Measurements from ENCODE around the gene UGDH. TPM values are rescaled to one million over a fixed set of nuclear protein-coding genes. Genes with fewer than 3 reads are reported as not detected.
"Not testable (repeated sequence)": the region's sequence is repeated elsewhere in the genome, so short reads cannot be mapped to it uniquely, and the experiment has no call there.

UGDH gene
- total RNA-seq: 10 to 100 TPM; 28.7 to 40.6 TPM
- long read RNA-seq, transcript UGDH-201 (12 exons, 3,216 nt): major isoform, 61 of 68 reads
- long read RNA-seq, partial matches to known transcripts: 2 of 68 reads
- long read RNA-seq, other reads (novel, unspliced or antisense): 4 of 68 reads

DNA sequence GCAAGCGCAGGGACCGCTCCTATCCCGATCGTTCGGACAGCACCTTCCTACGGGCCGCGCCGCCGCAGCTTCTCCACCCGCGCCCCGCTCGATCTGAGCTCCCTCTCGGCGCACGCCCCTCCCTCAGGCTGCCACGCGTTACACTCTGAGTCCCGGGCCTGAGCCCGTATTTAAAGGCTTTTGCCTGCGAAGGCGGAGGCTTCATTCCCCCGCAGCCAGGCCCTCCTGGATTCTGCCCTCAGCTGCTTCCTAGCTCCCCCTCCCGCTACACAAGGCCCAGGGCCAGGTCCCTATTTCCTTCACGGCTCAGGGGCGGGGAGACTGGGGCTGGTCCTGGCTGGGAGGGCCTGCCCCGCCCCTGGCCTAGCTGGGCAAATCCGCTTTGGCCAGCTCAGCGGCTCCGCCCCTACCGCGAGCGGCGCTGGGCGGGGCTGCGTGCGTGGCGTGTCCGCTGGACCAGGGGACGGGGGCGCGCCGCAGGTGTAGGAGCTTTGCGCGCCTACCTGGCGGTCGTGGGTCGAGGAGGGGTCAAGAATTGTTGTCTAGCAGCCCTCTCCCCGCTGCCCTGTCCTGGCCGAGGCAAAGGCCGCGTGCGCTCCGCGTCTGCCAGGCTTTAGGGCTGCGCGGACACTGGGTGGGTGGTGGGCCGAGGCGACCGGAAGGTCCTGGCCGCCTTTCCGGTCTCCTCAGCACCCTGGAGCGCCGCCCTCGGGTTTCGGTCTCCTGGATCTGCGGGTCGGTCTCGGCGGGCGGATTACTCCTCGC lies at the start of gene UGDH:
UGDH (minus strand) TSS at position 144 of the 765 bp plus-strand sequence. CDS start 5,927 bp downstream, outside the sequence.
- intact Hi-C loops (cut with DNase I): loop anchor here in 1 of 2 donors (1.0 to 5.0 kb wide), 2 partner anchors 112 to 450 kb away; partner anchors contain the start of gene PDS5A
- peak; percentile 98 for DNase-seq
- peak; percentile 98 for ATAC-seq

DNA sequence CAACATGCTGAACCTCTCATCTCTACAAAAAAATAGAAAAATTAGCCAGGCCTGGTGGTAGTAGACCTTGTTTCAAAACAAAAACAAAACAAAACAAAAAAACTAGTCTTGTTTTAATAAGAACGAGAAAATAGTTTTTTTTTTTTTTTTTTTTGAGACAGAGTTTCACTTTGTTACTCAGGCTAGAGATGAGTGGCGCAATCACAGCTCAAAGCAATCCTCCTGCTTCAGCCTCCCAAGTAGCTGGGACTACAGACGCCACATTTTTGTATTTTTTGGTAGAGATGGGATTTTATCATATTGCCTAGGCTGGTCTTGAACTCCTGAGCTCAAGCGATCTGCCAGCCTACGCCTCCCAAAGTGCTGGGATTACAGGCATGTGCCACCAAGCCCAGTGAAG lies 47.7 kb upstream of the UGDH start:
- no peak for DNase-seq
- ATAC-seq: no peak
- intact Hi-C loops (cut with DNase I): no loop called here

DNA sequence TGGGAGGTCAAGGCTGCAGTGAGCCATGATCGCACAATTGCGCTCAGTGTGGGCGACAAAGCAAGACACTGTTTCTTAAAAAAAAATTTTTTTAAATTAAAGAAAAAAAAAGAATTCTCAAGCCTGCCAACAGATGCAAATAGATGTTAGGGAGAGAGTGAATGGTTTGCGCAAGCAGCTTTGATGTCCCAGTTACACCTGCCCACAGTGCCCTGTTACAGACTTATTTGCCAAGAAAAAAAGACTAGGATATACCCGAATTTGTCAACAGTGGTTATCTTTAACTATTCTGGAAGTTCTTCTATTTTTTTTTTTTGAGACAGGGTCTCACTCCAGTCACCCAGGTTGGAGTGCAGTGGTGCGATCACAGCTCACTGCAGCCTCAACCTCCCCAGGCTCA lies 44.3 kb upstream of the UGDH start:
- no peak for DNase-seq
- intact Hi-C loops (cut with DNase I): no loop called here
- ATAC-seq: no peak

DNA sequence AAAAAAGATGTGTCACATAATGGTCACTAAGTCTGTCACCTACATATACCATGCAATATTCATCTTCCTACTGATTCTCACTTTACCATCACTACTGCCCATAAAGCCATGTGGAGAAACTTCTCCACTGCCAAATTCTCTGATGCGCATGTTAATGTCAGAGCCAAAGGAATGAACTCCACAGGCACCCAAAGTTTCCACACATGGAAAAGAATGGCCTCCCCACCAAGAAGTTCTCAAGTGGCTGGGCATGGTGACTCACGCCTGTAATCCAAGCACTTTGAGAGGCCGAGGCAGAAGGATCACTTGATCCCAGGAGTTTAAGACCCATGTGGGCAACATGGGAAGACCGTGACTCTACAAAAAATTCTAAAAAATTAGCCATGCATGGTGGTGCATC lies 43.8 kb upstream of the UGDH start:
- no peak for DNase-seq
- intact Hi-C loops (cut with DNase I): no loop called here
- ATAC-seq: no peak

DNA sequence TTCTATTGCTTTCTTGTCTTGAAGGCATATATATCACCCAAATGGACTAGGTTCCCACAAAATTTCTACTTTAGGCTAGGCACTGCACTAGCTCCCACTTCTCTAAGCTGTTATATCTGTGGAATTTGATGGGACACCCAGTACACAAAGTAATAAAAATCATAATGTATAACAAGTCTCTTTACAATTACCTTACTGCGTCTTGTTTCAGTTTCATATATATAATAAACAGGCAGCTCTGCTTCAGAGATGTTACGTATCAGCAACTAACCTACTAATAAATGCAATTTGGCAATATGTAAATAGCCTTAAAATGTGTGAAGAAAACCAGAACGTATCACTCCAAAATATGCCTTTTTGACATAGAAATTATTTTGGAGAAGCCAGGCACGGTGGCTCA lies 42.0 kb upstream of the UGDH start:
- ATAC-seq: no peak

DNA sequence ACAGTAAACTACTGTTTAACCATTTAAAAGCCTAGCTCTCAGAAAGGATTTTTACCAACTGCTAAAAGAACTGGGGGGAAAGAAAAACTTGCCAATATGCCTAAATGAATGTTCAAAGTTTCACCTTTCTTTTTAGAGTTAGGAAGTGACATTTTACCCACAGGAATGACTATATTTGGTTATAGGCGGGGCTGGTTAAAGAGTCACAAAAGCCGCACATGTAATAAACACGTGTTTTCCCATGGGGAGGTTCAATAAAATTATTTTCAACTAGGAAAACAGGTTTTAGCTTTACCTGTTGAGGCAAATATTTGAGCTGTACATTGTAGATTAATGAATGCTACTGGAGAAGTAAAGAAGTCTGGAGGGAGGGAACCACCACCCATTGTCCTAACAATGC lies 41.6 kb upstream of the UGDH start:
- DNase-seq (no peak), ATAC-seq (no peak)
- intact Hi-C loops (cut with DNase I): no loop called here

More for the DNA sequence above, 42.0 kb upstream of the UGDH start:
- intact Hi-C loops (cut with DNase I): no loop called here
- no peak for DNase-seq

DNA sequence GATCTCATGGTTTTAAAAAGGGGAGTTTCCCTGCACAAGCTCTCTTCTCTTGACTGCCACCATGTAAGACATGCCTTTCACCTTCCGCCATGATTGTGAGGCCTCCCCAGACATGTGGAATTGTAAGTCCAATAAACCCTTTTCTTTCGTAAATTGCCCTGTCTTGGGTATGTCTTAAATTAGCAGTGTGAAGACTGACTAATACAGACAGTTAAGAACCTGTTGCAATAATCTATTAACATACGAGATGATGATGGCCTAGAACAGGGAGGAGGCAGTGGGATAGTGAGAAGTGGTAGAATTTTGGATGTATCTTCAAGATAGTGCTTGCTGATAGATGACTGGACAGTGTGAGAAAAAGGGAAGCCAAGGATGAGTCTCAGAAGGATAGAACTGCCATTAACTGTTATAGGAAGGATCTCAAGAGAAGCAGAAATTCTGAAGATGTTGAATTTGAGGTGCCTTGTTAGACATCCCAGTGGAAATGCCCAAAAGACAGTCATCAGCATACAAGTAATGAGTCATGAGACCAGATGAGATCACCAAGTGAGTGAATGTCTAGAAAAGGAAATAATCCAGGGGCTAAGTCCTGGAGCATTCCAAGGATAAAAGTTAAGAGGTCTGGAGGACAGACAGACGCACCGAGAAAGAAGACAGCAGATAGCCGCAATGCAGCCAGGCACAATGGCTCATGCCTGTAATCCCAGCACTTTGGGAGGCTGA lies 38.8 kb upstream of the UGDH start:
- no peak for DNase-seq
- ATAC-seq: peak in 1 of 2 donors; percentile 69
- intact Hi-C loops (cut with DNase I): no loop called here

DNA sequence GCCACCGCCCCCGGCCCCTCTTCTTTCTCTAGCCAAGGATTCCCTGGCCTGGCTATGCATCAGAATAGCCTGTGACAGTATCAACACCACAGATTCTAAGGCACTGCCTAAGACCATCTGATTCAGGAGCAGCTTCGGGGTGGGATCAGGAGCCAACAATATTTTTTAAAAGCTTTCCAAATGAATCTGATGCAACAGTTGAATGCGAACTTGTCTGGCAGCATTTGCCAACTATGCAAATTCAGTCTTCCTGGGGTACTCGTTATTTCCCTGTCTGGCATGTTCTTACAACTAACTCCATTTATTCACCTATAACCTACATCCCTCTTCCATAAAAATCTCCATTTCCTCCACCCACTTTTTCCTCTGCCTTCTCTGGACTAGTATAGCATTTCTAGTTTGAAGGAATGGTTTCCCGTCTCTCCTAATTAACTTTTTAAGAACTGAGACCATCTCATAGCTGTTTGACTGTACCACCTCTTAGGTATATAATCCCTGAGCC lies 36.2 kb upstream of the UGDH start:
- DNase-seq (no peak), ATAC-seq (no peak)
- intact Hi-C loops (cut with DNase I): no loop called here

DNA sequence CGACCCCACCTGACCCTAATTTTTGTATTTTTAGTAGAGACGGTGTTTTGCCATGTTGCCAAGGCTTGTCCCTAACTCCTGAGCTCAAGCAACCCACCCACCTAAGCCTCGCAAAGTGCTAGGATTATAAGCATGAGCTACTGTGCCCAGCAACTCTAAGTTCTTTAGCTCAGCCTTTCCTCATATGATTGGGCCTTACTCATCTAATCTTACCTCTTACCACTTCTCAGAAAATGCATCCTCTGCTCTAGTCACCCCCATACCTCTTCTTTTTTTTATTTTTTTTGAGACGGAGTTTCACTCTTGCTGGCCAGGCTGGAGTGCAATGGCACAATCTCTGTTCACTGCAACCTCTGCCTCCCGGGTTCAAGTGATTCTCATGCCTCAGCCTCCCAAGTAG lies 35.6 kb upstream of the UGDH start:
- ATAC-seq (no peak), DNase-seq (no peak)
- intact Hi-C loops (cut with DNase I): no loop called here

DNA sequence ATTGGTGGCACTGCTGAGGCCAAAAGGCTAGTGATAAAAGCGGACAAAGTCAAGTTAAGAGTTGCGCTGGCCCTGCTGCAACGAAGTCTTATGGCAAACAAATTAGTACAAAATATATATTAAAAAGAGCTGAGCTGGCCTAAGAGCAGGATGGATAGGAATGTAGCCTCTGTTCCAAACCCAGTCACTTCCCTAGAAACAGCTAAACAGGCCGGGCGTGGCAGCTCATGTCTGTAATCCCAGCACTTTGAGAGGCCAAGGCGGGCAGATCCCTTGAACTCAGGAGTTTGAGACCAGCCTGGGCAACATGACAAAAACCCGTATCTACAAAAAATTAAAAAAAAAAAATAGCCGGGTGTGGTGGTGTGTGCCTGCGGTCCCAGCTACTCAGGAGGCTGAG lies 32.4 kb upstream of the UGDH start:
- ATAC-seq (peak in 1 of 2 donors; percentile 26), DNase-seq (peak; percentile 31)
- intact Hi-C loops (cut with DNase I): no loop called here

DNA sequence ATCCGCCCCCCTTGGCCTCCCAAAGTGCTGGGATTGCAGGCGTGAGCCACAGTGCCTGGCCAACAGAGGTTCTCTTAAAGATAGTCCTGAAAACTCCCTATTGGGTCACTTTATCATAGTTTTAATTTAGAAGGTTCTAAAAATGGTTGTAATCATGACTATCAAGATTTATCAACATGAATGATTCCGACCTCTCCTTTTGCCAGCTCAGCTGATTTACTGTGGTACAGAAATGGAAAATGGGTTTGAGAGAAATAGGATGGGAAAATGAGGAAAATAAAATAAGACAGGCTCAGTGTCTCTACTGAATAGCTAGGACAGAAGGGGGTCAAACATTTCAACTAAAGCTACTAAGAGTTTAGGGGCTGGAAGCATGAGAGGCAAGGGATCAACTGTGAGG lies 28.2 kb upstream of the UGDH start:
- no peak for ATAC-seq
- intact Hi-C loops (cut with DNase I): no loop called here
- DNase-seq: no peak

DNA sequence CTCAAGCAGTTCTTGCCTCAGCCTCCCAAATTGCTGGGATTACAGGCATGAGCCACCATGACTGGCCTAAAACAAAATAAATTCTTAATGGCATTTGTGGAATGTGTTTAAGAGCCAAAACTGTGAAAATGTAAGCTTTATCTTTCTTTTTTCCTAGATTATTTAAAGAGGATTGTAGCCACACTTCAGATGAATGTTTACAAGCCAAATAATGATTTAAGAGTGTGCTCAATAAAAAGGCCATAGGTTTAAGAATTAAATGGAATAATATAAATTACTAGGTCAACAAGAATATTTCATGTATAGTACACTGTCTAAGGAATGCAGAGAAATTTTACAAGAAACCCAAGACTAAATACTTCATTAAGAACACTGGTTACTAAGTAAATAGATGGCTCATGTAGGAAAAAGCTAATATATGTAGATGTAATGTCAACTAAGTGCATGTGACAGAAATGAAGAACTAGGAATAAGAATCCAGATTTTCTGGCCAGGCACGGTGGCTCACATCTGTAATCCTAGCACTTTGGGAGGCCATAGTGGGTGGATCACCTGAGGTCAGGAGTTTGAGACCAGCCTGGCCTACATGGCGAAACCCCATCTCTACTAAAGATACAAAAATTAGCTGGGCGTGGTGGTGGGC lies 21.3 kb upstream of the UGDH start:
- no peak for DNase-seq
- ATAC-seq: no peak
- intact Hi-C loops (cut with DNase I): no loop called here

DNA sequence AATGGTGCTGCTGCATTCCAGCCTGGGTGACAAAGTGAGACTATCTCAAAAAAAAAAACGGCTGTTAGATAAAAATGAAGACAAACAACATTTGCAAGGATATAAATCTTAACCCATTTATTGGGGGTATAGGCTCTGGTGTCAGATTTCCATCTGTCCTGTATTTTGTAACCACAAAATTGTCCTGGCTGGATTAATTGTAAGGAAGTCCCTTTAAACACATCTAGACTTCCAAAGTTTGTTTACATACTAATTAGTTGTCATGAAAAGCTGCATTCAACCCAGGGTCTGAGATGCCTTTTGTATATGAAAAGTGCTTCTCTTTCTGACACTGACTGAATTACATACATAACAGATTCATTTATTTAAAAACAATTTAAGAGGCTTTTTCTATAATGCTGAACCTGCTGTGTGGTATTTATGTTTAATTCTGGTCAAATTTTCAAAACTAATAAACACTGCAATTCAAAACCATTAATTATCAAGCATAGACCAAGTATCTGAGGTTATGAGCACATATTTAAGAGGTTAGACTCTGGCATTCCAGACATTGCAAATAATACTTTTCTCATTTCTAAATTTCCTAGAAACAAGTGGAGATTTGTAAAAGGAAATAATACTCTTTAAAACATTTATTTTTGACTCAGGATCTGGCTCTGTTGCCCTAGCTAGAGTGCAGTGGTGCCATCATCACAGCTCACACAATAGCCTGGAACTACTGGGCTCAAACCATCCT lies 17.5 kb upstream of the UGDH start:
- DNase-seq: no peak
- ATAC-seq: no peak
- intact Hi-C loops (cut with DNase I): no loop called here

DNA sequence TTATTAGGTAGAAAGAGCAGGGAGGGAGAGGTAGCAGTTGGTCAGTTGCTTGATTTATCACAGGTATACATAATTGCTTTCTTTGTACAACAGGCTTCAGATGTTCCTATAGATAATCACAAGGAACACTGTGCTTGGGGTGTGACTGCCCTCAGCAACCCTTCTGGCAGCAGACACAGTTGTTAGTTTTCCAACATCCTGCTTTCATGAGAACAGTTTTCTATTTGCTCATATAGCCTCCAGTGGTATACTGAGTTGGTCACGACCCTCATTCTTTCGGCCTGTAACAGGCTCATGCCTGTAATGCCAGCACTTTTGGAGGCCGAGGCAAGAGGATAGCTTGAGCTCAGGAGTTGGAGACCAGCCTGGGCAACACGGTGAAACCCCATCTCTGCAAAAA lies 16.8 kb upstream of the UGDH start:
- DNase-seq; ATAC-seq; intact Hi-C loops (cut with DNase I): not testable (repeated sequence)

DNA sequence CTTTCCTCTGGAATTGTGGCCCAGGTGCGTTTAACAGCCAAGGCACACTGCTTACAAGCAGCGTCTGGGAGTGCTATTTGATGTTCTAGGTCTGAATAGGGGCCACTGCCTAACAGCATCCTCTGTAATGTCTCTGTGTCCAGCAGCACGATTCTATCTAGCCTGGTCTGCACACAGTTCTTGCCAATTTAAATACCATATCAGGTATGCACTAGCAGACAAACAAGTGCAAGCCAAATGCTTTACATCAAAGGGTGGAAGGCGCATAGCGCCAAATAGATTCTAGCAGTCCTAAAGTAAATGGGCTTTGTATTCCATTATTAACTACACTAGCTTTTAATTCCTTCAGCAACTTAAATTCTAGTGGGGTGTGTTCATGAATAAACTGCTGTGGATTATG lies 15.8 kb upstream of the UGDH start:
- DNase-seq (no peak), ATAC-seq (no peak)
- intact Hi-C loops (cut with DNase I): no loop called here

DNA sequence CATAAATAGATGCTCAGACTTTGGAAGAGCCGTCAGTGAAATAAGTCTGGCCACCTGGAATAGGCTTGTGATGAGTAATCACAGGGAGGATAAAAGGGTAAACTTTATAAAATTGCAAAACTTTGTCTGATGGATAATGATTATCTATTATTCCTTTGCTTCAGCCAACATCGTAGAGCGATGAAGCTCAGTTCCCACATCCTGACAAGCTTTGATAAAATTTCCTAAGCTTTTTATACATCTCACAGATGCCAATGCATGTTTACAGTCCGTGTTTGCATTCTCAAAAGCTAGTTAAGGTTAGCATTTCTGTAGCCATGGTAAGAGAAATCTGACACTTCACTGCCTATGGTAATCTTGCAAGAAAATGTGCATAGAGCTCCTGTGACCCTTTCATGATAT lies 15.4 kb upstream of the UGDH start:
- no peak for DNase-seq
- no peak for ATAC-seq
- intact Hi-C loops (cut with DNase I): no loop called here

DNA sequence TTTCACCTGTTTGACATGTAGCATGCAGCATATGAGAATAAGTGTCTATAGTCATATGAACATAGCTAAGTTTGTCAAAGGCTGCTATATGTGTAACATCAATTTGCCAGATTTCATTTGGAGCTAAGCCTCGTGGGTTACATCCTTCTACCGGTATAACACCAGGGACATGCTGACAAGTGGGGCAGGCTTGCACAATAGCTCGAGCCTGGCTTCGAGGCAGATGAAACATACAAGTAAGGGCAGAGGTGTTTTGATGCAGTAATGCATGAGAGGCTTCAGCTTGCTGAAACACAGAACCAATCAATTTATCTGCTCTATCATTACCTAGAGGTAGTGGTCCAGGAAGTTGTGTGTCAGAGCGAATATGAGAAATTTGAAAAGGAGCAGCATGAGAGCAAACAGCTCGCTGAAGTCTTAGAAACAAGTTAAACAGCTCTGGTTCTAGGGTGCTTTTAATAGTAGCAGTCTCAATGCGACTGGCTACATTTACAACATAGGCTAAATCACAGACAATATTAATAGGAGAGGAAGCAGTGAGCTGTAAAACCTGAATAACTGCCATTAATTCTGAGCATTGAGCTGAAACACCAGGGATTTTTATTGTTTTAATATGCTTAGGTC lies 14.9 kb upstream of the UGDH start:
- ATAC-seq: no peak
- no peak for DNase-seq
- intact Hi-C loops (cut with DNase I): no loop called here

DNA sequence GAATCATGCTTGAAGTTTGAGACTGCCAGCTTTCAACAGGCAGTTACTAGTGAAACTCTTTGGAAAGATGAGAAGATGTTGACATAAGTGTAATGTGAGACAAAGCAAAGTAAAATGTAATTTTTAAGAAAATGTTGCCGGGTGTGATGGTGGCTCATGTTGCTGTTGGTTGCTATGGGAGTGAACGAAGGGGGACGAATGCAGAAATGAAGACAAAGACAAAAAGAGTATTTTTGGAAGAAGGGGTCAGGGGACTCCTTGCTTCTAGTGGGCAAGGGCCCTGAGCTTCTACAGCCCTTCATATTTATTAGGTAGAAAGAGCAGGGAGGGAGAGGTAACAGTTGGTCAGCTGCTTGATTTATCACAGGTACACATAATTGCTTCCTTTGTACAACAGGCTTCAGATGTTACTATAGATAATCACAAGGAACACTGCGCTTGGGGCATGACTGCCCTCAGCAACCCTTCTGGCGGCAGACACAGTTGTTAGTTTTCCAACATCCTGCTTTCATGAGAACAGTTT lies 11.9 kb upstream of the UGDH start:
- intact Hi-C loops (cut with DNase I): no loop called here
- DNase-seq (no peak), ATAC-seq (no peak)

DNA sequence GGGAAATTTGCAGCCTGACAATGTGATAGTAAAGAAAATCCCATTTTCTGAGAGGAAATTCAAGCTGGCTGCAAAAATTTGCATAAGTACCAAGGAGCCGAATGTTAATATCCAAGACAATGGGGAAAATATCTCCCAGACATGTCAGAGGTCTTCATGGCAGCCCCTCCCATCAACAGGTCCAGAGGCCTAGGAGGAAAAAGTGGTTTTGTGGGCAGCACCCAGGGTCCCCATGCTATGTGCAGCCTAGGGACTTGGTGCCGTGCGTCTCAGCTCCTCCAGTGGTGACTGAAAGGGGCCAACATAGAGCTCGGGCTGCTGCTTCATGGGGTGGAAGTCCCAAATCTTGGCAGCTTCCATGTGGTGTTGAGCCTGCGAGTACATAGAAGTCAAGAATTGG lies 6.3 kb upstream of the UGDH start:
- intact Hi-C loops (cut with DNase I): no loop called here
- DNase-seq (no peak), ATAC-seq (no peak)
